ENCODE measurements around the gene ZFAND3.

Gene ZFAND3

DNA sequence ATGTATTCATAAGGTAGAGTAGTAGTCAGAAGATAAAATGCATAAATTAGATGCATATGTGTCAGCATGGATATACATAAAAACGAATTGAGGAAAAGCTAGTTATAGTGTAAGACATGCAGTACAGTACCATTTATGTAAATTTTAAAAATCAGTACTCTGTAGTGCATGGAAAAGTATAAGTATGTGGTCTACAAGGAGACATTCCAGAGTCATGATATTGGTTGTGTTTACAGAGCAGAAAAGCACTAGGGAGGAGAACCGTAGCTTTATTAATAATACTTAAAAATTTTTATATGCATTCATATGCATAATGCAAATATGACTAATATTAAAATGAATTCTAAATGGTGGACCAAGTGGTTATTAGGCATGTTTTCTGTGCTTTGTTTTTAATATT, 220.0 kb downstream of the ZFAND3 start:
- DNase-seq, result no peak
- no peaks in the 10 kb centered on the region for H3K9me3 ChIP-seq (ENCODE audit: insufficient read depth, low read length, severe bottlenecking)
- no peak for ATAC-seq (ENCODE audit: insufficient read depth, low read depth)
- H3K36me3 ChIP-seq (ENCODE audit: insufficient read depth, low read length), result no peaks in the 10 kb centered on the region
- H3K27me3 ChIP-seq (ENCODE audit: insufficient read depth, low read length, poor library complexity), result no peaks in the 10 kb centered on the region
- no peak overlapping the region for H3K4me3 ChIP-seq (ENCODE audit: low read depth in 1 of 2, low read length in 2 of 2)
- H2AFZ ChIP-seq (ENCODE audit: low read depth, low read length), result no peak overlapping the region
- H3K79me2 ChIP-seq (ENCODE audit: insufficient read depth, low read length), result peaks cover 24% of the 10 kb centered on the region
- no peak overlapping the region for H3K4me2 ChIP-seq (ENCODE audit: insufficient read depth, low read length)
- TF ChIP-seq, protein P1, sequence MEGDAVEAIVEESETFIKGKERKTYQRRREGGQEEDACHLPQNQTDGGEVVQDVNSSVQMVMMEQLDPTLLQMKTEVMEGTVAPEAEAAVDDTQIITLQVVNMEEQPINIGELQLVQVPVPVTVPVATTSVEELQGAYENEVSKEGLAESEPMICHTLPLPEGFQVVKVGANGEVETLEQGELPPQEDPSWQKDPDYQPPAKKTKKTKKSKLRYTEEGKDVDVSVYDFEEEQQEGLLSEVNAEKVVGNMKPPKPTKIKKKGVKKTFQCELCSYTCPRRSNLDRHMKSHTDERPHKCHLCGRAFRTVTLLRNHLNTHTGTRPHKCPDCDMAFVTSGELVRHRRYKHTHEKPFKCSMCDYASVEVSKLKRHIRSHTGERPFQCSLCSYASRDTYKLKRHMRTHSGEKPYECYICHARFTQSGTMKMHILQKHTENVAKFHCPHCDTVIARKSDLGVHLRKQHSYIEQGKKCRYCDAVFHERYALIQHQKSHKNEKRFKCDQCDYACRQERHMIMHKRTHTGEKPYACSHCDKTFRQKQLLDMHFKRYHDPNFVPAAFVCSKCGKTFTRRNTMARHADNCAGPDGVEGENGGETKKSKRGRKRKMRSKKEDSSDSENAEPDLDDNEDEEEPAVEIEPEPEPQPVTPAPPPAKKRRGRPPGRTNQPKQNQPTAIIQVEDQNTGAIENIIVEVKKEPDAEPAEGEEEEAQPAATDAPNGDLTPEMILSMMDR (IDR thresholded peaks at IDR 0.05; ENCODE audit: borderline replicate concordance, extremely low read depth, low read length, poor library complexity, severe bottlenecking), result no peak
- no peak for TF ChIP-seq EZH2 (IDR thresholded peaks at IDR 0.05; ENCODE audit: borderline replicate concordance, low read depth, low read length, severe bottlenecking)
- H3K9ac ChIP-seq (ENCODE audit: low read depth, low read length), result no peak overlapping the region
- H3K4me1 ChIP-seq (ENCODE audit: insufficient read depth, low read length), result no peaks in the 10 kb centered on the region
- H3K27ac ChIP-seq (ENCODE audit: low read length), result no peak overlapping the region
- H4K20me1 ChIP-seq (ENCODE audit: insufficient read depth, low read length), result peaks cover 30% of the 10 kb centered on the region

DNA sequence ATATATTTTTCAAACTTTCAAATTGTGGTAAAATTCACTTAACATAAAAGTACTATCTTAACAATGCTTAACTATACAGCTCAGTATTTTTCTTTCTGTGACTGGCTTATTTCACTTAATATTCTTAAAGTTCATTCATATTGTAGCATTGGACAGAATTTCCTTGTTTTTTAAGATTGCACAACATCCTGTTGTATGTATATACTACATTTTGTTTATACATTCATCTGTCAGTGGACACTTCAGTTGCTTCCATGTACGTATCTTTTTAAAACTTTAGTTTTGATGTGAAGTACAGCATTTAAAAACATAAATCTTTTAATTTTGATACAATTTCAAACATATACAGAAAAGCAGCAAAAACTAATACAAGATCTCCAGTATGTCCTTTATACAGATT, 220.7 kb downstream of the ZFAND3 start:
- Histone ChIP-seq H3K4me2 (ENCODE audit: insufficient read depth, low read length) (no peak overlapping the region), H2AFZ (ENCODE audit: low read depth, low read length) (no peak overlapping the region), H3K4me3 (ENCODE audit: low read depth in 1 of 2, low read length in 2 of 2) (no peak overlapping the region), H3K79me2 (ENCODE audit: insufficient read depth, low read length) (peaks cover 25% of the 10 kb centered on the region), H3K27me3 (ENCODE audit: insufficient read depth, low read length, poor library complexity) (no peaks in the 10 kb centered on the region), H3K36me3 (ENCODE audit: insufficient read depth, low read length) (no peaks in the 10 kb centered on the region), H4K20me1 (ENCODE audit: insufficient read depth, low read length) (peaks cover 30% of the 10 kb centered on the region), H3K9ac (ENCODE audit: low read depth, low read length) (no peak overlapping the region), H3K9me3 (ENCODE audit: insufficient read depth, low read length, severe bottlenecking) (no peaks in the 10 kb centered on the region), H3K27ac (ENCODE audit: low read length) (no peak overlapping the region), H3K4me1 (ENCODE audit: insufficient read depth, low read length) (no peaks in the 10 kb centered on the region)
- ATAC-seq (ENCODE audit: insufficient read depth, low read depth) (no peak), DNase-seq (no peak)
- TF ChIP-seq, protein P1 (IDR thresholded peaks at IDR 0.05; ENCODE audit: borderline replicate concordance, extremely low read depth, low read length, poor library complexity, severe bottlenecking), result no peak
- no peak for TF ChIP-seq EZH2 (IDR thresholded peaks at IDR 0.05; ENCODE audit: borderline replicate concordance, low read depth, low read length, severe bottlenecking)

DNA sequence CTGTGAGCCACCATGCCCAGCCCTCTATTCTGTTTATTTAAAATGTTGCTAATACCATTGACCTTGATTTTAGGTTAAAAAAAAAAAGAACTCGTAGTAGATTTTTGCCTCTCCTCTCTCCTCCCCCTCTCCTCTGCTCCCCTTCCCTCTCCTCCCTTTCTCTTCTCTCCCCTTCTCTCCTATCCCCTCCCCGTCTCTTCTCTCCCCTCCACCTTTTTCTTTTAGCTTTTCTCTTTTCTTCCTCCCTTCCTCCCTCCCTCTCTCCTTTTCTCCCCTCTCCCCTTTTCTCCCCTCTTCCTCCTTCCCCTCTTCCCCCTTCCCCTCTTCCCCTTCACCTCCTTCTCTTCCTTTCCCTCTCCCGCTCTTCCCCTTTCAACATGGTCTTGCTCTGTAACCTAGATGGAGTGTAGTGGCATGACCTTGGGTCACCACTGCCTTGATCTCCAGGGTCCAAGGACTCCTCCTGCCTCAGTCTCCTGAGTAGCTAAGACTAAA, 223.8 kb downstream of the ZFAND3 start:
- Histone ChIP-seq H3K27me3 (ENCODE audit: insufficient read depth, low read length, poor library complexity) (no peaks in the 10 kb centered on the region), H3K27ac (ENCODE audit: low read length) (no peak overlapping the region), H3K4me1 (ENCODE audit: insufficient read depth, low read length) (no peaks in the 10 kb centered on the region), H4K20me1 (ENCODE audit: insufficient read depth, low read length) (peaks cover 19% of the 10 kb centered on the region; the same call in 1 of the 2 replicates), H3K4me3 (ENCODE audit: low read depth in 1 of 2, low read length in 2 of 2) (no peak overlapping the region), H2AFZ (ENCODE audit: low read depth, low read length) (no peak overlapping the region), H3K9me3 (ENCODE audit: insufficient read depth, low read length, severe bottlenecking) (no peaks in the 10 kb centered on the region), H3K36me3 (ENCODE audit: insufficient read depth, low read length) (no peaks in the 10 kb centered on the region), H3K4me2 (ENCODE audit: insufficient read depth, low read length) (no peak overlapping the region), H3K9ac (ENCODE audit: low read depth, low read length) (no peak overlapping the region), H3K79me2 (ENCODE audit: insufficient read depth, low read length) (peaks cover 32% of the 10 kb centered on the region)
- no peak for ATAC-seq (ENCODE audit: insufficient read depth, low read depth)
- no peak for DNase-seq
- TF ChIP-seq EZH2 (IDR thresholded peaks at IDR 0.05; ENCODE audit: borderline replicate concordance, low read depth, low read length, severe bottlenecking), result no peak
- TF ChIP-seq, protein P1 (IDR thresholded peaks at IDR 0.05; ENCODE audit: borderline replicate concordance, extremely low read depth, low read length, poor library complexity, severe bottlenecking), result no peak
